NCI-H1105 treated with DMSO at 0.1 percent for 48 hours (cell line): ENCODE data around the gene CELA2B.

ENCODE experiments used
- DNase-seq: peaks from one replicate; lab custom pipeline; 2025; lab: John Stamatoyannopoulos, UW

The CELA2B gene

DNA sequence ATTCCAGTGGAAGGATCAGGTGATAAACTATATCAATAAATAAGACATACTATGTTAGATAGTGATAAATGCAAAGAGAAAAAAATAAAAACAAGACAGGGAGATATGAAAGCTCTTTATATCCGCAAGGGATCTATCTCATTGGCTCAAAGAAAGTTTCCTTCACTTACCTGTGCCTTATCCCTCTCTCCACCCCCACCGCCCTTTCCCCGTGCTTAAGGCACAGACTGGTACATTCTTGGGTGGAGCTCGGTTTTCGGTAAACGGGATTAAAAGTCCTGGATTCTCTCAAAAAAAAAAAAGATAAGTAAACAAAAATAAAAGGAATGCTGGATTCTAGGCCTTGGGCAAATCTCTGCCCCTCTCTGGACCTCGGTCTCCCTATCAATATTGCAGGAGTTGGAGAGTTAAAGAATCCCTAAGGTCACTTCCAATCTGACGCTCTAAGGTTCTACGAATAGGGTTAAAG is 50.2 kb downstream of the CELA2B start:
- peak; percentile 58 for DNase-seq

DNA sequence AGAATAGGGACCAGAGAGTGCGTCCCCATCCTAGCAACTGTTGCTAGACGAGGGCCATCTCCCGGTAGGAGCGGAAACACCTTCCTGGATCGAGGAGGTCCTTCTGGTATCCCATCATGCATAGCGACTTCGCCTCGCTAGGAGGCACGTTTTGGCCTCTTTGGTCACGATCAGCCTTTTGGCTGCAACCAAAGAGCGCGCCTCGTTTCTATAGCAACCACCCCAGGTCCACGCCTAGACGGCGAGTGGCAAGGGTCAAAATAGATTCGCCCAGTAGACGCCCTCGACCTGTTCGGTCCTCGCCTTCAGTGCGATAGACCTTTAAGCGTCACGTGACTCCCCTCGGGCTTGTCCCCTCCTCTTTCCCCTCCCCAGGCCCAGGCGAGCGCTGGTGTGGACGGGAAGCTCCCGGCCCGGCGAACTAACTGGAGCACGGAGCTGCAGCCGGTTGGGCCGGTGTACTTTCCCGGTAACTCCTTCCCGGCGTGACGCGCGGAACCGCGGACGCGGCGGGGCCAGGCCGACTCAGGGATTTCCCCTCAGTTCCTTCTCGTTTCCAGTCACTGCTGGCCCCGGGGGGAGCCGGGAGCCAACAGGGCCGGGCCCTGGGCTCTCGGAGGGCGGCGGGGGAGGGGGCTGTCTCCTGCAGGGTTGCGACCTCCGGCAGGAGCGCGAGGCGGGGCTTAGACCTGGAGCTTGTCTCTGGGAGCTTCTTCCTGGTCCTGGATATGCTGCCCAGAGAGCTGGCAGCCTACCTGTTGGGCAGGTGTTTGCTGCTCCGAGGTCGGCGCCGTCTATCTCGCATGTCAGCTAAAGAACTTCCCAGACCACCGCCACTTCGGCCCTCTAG is 50.8 kb downstream of the CELA2B start, which contains the start of gene DNAJC16:
Gene DNAJC16 (plus strand): TSS at position 359 of the 850 bp plus-strand sequence. CDS start 2,258 bp downstream, outside the sequence.
- peak; percentile 100 for DNase-seq

DNA sequence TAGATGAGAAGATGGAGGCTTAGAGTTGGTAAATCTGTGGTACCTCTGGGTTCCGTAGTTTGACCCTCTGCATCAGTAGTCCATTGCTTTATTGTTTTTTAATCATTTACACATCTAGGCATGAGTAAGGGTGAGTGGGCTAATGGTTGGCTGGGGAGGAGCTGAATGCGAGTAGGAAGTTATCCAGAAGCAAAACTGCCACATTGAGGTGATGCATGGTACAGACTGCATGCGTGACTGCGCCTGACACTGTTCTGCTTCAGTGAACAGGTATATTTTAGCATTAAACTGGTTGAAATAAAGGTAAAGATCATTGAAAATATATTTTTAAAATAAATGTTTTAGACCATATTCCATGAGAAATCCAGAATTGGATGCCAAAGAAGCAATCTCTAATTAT is 55.1 kb downstream of the CELA2B start:
- DNase-seq = no peak

DNA sequence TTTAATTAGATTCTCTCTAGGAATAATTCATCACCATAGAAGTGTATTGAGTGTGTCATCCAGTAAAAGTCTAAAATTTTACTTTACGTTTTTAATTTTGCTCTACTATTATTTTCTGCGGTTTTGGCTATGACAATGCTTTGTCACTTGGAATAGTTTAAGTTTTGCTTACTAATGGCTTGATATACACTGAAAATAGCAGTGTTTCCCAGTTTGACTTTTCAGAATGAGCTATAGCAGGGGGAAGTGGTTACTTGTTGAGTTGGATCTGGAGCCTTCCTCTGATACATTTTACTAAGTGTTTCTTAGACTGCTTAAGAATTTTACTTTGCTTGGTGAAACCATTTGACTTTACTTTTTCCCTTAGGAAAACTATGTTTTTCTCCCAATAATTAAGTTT is 55.8 kb downstream of the CELA2B start:
- DNase-seq = no peak

DNA sequence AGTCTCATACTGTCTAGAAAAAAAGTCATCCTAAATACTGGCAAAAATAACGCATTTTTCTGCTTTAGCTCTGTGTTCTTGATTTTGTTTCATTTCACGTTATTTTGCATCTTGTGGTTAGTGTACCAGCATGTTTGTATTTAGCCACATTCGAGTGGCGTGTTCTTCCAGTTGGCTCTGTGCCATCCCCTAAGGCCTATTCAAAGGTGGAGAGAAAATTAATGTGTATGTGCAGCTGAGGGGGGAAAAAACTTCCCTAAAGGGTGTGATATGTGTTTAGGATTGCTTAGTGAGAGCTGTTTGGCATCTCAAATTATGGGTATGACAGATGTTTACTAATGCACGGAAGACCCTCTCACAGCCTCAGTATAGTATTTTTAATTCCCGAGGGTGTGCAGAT is 62.9 kb downstream of the CELA2B start:
- DNase-seq = peak; percentile 86

DNA sequence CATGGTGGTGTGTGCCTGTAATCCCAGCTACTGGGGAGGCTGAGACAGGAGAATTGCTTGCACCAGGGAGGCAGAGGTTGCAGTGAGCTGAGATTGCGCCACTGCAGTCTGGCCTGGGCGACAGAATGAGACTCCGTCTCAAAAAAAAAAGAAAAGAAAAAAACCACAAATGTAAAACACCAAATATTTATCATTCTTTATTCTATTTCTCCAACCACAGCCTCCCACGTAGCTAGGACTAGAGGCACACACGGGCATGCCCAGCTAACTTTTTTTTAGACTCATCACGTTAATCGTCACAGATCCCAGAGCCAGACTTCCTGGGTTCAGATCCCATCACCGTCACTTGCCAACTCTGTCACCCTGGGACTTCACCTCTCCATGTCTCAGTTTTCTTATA is 64.3 kb downstream of the CELA2B start:
- no peak for DNase-seq
